NCI-H1105 (cell line): ENCODE results near the gene TFE3.

Experiments used
- DNase-seq: peaks from one replicate; lab custom pipeline; 2025; lab: John Stamatoyannopoulos, UW

Gene TFE3

DNA sequence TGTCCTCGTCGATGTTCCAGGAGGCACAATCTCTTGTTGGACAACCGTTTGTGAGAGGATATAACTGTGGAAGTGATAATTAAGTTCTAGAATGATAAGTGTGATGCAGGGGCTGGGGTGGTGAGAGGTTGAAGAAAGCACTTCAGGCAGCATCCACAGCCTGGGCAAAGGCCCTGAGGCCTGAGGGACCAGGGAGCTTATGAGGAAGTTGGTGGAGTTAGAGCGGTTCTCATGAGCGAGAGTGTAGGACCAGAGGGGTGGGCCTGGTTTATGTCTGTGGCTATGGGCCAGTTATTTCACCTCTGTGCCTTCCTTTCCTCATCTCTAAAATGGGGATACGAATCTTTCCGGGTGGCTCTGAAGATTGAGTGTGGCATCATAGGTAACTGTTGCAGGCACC lies 18.3 kb upstream of the TFE3 start:
- DNase-seq = no peak

GRCh38 chrX:49060914-49061313 lies 17.8 kb upstream of the TFE3 start:
- DNase-seq = no peak

DNA sequence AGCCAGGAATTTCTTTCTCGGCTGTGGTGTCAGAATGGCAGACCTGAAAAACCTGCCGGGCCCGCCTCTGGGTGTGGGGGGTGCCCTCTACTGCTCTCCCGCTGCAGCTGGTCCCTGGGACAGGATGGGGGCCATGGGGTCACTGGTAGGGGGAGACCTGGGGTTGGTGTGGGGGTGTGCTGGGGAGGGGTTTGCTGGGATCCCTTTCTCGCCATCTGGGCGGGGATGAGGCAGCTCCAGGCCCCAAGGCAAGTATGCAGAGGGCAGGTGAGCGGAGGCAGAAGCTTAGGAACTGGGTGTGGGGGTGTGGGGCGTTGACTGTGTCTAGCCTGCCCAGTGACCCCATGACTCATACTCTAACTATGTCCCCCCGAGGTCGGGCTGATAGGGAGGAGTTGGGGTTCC lies 16.5 kb upstream of the TFE3 start:
- no peak for DNase-seq

GRCh38 chrX:49059201-49059600 lies 16.0 kb upstream of the TFE3 start:
- no peak for DNase-seq

DNA sequence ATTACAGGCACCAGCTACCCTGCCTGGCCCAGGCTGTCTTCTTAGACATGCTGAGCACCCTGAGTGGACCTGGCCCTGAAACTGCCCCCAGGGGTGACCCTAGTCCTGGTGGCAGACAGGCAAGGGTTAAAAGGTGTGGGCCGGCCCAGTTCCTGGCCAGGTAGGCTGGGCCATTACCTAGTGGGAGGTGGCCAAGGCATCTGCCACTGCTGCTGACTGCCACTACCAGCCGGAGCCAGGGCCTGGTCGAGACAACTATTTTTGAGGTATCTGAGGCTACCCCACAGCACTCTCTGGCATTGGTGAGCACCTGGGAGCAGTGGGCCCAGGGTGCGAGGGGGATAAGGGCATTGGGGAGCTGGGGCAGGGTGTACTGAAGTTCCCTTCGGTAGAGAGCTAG lies 15.6 kb upstream of the TFE3 start, which contains the start of gene CCDC120:
Gene CCDC120 (plus strand): TSS at position 206 of the 400 bp plus-strand sequence. CDS start 3,043 bp downstream, outside the sequence.
- DNase-seq = no peak

DNA sequence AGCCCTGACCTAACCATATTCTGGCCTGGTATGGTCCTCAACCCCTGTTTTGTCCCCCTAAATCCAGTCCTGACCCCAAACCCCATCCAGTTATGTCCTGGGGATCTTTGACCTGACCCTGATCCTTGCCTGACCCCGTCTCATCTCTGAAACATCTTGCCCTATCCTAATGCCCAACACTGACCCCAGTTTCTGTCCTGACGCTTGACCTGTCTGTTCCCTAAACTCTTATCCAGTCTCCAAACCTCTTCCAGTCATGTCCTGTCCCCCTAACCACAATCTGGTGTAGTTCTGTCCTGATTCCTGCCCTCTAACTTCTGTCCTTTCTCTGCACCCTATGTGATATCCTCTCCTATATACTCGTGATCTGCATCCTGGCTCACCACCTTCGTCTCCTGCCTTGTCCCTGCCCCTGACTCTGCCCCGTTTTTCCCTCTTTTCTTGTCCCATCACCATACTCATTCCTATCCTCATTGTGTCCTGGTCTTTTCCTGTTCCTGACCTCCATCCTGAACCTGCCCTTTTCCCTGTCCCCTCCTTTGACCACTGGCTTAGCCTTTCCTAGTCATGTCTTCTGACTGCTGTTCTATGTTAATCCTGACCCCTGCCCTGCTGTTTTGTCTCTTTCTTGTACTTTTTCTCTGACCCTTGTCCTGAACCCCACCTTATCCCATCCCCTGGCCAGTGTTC lies 11.1 kb upstream of the TFE3 start:
- DNase-seq = no peak

GRCh38 chrX:49053223-49054072 lies 10.3 kb upstream of the TFE3 start:
- peak; percentile 83 for DNase-seq

DNA sequence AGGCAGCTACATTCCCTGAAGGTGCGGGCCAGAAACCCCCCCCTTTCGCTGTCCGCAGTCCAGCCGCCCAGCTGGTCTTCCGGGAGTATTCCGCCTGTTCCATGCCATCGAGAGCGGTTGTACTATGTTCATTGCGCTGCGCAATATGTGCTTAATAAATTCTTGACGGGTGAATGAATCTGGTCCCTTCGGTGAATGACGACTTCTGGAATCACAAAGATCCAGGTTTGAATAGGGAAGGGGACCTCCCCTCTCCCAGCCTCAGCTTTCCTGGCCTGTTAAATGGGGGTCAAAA lies 777 bp upstream of the TFE3 start:
- DNase-seq = no peak

DNA sequence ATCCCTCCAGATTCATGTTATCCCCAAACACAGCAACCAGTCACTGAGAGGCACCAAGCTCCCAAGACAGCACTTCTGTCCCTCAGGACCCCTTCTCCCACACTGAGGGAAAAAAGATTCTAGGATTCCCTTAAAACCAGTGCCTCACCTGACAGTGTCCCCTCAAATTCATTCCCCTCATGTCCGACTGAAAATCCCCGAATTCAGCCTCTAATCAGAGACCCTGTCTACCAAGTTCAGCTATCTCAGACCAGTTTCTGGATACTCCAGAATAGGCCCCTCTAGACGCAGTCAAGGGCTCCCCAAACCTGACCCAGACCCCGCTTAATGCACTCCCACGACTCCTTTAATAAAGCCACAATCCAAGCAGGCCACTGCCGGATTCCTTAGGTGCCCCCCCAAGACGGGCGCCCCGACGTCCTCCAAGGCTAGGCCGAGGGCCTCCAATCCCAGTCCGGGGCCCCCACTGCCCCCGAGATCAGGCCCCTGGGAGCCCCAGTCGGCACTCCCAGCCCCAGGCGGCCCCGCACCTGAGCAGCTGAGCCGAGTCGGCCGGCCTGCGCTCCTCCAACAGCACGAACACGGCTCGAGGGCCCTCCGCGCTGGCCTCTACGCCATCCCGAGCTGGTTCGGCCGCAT lies 457 bp downstream of the TFE3 start:
- DNase-seq = no peak

DNA sequence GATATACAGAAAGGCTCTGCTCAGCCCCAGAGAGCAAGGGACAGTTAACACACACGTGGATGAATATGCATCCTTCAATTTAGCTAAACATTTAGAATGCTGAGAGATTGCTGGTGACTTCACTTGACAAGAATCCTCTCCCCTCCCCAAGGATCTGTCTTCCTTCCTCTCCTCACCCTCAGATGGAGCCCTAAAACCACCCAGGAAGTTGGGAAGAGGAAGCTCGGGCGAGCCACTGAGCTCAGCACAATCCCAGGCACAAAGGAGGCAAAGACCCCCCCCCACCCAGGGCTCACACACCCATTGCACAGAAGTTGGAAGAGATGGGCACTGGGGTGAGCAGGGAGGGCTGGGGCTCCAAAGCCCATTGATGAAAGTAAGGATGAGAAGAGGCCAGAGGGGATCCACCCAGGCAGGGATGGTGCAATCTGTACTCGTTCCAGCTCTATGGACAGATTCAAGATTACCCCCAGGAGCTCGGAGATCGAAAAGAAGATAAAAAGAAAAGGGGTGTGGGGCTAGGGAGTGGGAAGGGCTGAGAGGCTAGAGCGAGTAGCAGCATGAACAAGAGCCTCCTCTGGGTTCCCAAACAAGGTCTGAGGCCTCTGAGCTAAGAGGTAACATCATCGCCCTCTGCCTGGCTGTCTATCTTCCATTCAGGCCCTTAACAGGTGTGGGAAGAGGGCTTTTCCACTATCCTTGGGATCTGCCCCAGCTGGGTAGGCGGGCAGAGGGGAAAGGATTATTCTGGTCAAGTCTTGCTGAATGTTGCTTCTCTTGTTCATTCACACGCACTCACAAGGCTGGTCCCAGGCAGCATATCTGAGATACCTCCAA lies 1.2 kb downstream of the TFE3 start:
- DNase-seq = no peak

GRCh38 chrX:49040376-49040955 lies 2.7 kb downstream of the TFE3 start:
- no peak for DNase-seq

- no peak for DNase-seq
These were observed 3.4 kb downstream of the TFE3 start for GRCh38 chrX:49039598-49040375.

DNA sequence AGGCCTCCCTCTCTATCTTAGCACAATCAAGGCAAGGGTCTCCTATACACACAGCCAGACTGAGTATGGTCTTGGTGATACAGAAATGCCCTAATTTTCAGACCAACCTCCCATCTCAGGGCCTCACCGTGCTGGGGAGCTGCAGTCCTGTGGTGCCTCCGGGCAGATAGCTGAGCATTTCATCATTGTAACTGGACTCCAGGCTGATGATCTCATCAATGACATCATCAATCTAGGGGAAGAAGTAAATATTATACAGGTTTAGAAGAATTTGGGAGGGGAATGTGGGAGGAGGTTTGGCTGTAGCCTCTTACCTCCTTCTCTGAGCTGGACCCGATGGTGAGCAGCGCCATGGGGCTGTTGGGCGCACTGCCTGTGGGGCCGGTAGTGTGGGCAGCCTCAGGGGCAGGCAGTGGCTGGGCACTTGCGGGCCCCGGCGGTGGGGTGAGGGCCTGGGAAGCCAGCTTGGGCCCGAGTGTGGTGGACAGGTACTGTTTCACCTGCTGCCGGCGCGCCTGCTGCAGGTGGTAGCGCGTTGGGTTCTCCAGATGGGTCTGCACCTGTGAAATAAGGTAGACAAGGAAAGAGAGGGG lies 5.2 kb downstream of the TFE3 start:
- DNase-seq = no peak

DNA sequence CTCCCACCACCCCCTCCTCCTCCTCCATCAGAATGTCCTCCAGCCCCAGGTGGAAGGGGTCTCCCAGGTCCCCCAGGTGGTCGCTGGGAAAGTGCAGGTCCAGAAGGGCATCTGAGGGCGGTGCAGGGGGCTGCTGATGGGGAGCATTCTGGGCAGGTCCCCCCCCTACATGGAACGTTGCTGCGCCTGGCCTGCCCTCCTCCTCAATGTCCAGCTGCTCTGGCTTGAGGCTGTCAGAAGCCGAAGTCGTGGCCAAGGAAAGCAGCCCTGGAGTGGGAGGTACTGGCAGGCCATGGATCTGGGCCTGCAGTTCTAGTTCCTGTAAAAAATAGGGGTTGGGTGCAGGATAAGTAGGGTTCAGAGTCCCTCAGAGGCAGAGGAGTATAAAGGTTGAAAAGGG lies 12.9 kb downstream of the TFE3 start:
- DNase-seq = no peak

- no peak for DNase-seq
These were observed 13.3 kb downstream of the TFE3 start for GRCh38 chrX:49029876-49030275.

DNA sequence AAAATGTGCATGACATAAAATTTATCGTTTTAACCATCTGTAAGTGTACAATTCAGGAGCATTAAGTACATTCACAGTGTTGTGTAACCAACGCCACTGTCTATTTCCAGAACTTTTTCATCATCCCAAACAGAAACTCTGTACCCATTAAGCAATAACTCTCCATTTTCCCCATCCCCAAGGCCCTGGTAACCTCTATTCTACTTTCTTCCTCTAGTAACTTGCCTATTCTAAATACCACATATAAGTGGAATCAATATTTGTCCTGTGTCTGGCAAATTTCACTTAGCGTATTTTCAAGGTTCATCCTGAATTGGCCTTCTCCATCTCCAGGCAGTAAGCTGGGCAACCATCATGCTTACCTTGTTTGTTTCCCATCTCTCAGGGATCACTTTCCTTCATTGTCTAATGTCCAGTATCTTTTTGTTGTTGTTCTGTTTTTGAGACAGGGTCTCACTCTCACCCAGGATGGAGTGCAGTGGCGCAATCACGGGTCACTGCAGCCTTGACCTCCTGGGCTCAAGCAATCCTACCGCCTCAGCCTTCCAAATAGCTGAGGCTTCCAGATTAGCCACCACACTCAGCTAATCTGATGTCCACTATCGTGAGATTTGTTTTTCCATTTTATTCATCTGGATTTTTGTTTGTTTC lies 23.4 kb downstream of the TFE3 start:
- DNase-seq = no peak

DNA sequence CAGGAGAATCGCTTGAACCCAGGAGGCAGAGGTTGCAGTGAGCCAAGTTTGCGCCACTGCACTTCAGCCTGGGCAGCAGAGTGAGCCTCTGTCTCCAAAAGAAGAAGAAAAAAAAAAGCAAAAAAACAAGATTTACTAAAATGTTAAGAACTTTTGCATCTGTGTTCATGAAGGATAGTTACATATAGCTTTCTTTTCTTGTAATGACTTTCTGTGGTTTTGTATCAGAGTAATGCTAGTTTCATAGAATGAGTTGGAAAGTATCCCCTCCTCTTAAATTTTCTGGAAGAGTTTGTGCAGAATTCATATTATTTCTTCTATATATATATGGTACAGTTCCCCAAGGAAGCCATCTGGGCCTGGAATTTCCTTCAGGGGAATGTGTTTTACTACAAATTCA lies 24.1 kb downstream of the TFE3 start:
- no peak for DNase-seq

- no peak for DNase-seq
These were observed 39.5 kb downstream of the TFE3 start for GRCh38 chrX:49003696-49004095.

DNA sequence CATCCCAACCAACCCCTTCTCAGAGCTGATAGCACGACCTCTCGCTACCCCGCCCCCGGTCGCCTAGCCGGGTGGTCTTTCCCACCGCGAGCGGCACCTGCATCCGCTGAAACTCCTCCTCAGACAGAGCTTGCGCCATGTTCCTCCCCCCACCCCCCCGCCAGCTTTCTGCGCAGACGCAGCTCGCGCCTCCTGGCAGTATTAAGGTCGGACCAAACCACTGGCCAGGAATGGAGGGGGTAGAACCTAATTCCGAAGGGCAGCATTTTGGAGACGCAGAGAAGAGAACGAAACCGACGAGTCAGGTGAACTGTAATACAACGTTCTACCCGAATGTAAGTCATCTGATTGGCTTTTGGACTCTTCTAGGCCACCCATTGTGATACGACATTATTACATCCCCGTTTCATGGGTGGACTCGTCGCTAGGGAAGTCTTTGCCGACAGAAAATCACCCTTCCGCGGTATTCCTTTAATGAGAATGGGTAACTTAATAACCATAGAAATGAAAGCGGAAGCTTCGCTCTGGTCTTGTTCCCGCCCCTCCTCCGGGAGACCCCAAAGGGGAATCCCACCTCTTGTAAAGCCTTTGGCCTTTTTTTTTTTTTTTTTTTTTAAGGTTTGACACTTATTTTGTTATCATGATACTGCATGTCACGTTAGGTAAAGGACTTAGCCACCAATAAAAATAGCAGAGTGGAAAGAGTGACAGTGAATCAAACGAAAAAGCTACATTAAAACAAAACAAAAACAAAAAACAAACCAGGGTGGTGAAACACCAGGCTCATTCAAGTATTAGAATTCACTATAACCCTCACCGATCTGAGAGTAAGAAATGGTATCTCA lies 40.8 kb downstream of the TFE3 start, which contains the start of gene GRIPAP1:
Gene GRIPAP1 (minus strand): TSS at position 174 of the 845 bp plus-strand sequence. CDS start 35 bp downstream, at position 139.
- DNase-seq = peak; percentile 74
